Measurements from ENCODE around the gene FRG2B.
"Not testable (repeated sequence)": the region's sequence is repeated elsewhere in the genome, so short reads cannot be mapped to it uniquely, and the experiment has no call there.

Gene FRG2B

DNA sequence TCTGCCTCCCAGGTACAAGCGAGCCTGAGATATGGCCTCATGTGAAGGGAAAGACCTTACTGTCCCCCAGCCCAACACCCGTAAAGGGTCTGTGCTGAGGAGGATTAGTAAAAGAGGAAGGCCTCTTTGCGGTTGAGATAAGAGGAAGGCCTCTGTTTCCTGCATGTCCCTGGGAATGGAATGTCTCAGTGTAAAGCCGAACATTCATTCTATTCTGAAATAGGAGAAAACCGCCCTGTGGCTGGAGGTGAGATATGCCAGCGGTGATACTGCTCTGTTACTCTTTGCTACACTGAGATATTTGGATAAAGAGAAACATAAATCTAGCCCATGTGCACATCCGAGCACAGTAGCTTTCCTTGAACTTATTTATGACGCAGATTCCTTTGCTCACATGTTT, 26.7 kb downstream of the FRG2B start:
- DNase-seq (ENCODE audit: low spot score), result not testable (repeated sequence)

GRCh38 chr10:133592716-133593115, 33.9 kb downstream of the FRG2B start:
- no peak for DNase-seq (ENCODE audit: low spot score)

- no peak for DNase-seq (ENCODE audit: low spot score)
Measured at GRCh38 chr10:133590970-133591359, 35.6 kb downstream of the FRG2B start.

GRCh38 chr10:133590226-133590969, 36.2 kb downstream of the FRG2B start:
- no peak for DNase-seq (ENCODE audit: low spot score)

- DNase-seq (ENCODE audit: low spot score), result not testable (repeated sequence)
Measured at GRCh38 chr10:133577037-133577436, 49.6 kb downstream of the FRG2B start.
